Ascending aorta (tissue), 2 donors: ENCODE results near the gene POLE. TPM values are rescaled to one million over a fixed set of nuclear protein-coding genes. Genes with fewer than 3 reads are reported as not detected.

ENCODE experiments used
- DNase-seq, 2 donors: peaks; one replicate each; pipeline ENCODE4 v3.0.0-alpha.2; 2019; ENCODE audit warnings: low spot score in 2 of 2
- H3K27ac ChIP-seq, 2 donors: fragments of 200-600 bp; sonication (generic); one replicate each; pipeline ENCODE4 v1.5.1; 2016 to 2017; ENCODE audit warnings: mild to moderate bottlenecking in 1 of 2
- H3K27me3 ChIP-seq: fragments of 200-600 bp; sonication (generic); one replicate; pipeline ENCODE4 v1.5.1; 2017
- H3K36me3 ChIP-seq, 2 donors: fragments of 200-600 bp; sonication (generic); one replicate each; pipeline ENCODE4 v1.5.1; 2016
- H3K4me1 ChIP-seq, 2 donors: fragments of 200-600 bp; sonication (generic); one replicate each; pipeline ENCODE4 v1.5.1; 2016 to 2017; ENCODE audit warnings: mild to moderate bottlenecking in 1 of 2
- H3K4me3 ChIP-seq, 2 donors: fragments of 200-600 bp; sonication (generic); one replicate each; pipeline ENCODE4 v1.5.1; 2016 to 2017; ENCODE audit warnings: mild to moderate bottlenecking in 1 of 2
- H3K9me3 ChIP-seq, 2 donors: fragments of 200-600 bp; sonication (generic); one replicate each; pipeline ENCODE4 v1.5.1; 2016
- CTCF ChIP-seq, 3 experiments: fragments of 200-600 bp in 2 of 3; fragments of 450-650 bp in 1 of 3; sonication (generic) in 2 of 3; IDR thresholded peaks; one replicate each; pipeline ENCODE4 v1.5.1; 2016 to 2019; ENCODE audit warnings: antibody characterized with exemption in 3 of 3, mild to moderate bottlenecking in 1 of 3, moderate library complexity in 1 of 3
- intact Hi-C: fragments of 100-400 bp; cut with DNase I; formaldehyde crosslinking; loops from one replicate; pipeline ENCODE4 v1.15.1; 2023
- total RNA-seq: library from RNA; depleted of rRNA; stranded (reverse); fragments of >200 nt; gene quantifications from one replicate; pipeline ENCODE4 v1.1.0, GENCODE V29; 2016

The POLE gene
- total RNA-seq, 1 donor from 2014 or later, result 115 TPM

GRCh38 chr12:132610051-132610759 lies 76.9 kb downstream of the POLE start, which contains the start of gene LRCOL1:
LRCOL1 (minus strand) TSS chr12:132610582; CDS start chr12:132606251, 4,331 bp downstream.
- H3K4me1 ChIP-seq, result no peaks in the 10 kb centered on the region
- H3K9me3 ChIP-seq, result no peaks in the 10 kb centered on the region
- no peak for TF ChIP-seq CTCF (IDR thresholded peaks at IDR 0.05)
- H3K27me3 ChIP-seq, result peaks cover 1% of the 10 kb centered on the region
- intact Hi-C loops, result no loop called here
- peak within 1 kb of the TSS in 1 of 2 donors; percentile 4 for H3K4me3 ChIP-seq
- no peak within 1 kb of the TSS for H3K27ac ChIP-seq
- H3K36me3 ChIP-seq, result no peaks in the 10 kb centered on the region
- no peak for DNase-seq

GRCh38 chr12:132608231-132609171 lies 78.6 kb downstream of the POLE start:
- intact Hi-C loops, result no loop called here
- Histone ChIP-seq H3K9me3 (no peaks in the 10 kb centered on the region), H3K36me3 (no peaks in the 10 kb centered on the region), H3K4me3 (no peak overlapping the region), H3K27ac (no peak overlapping the region), H3K27me3 (no peaks in the 10 kb centered on the region), H3K4me1 (peaks cover 0 to 3% of the 10 kb centered on the region in 2 donors)
- no peak for TF ChIP-seq CTCF (IDR thresholded peaks at IDR 0.05)
- DNase-seq, result no peak

GRCh38 chr12:132606927-132607326 lies 80.2 kb downstream of the POLE start:
- Histone ChIP-seq H3K4me1 (peaks cover 0 to 3% of the 10 kb centered on the region in 2 donors), H3K4me3 (no peak overlapping the region), H3K36me3 (no peaks in the 10 kb centered on the region), H3K9me3 (no peaks in the 10 kb centered on the region), H3K27me3 (no peaks in the 10 kb centered on the region), H3K27ac (no peak overlapping the region)
- no peak for TF ChIP-seq CTCF (IDR thresholded peaks at IDR 0.05)
- DNase-seq, result no peak
- intact Hi-C loops, result no loop called here

- DNase-seq, result no peak
- TF ChIP-seq CTCF (IDR thresholded peaks at IDR 0.05), result no peak
- H3K27ac ChIP-seq, result no peak overlapping the region
- no peaks in the 10 kb centered on the region for H3K9me3 ChIP-seq
- H3K4me1 ChIP-seq, result peaks cover 0 to 3% of the 10 kb centered on the region in 2 donors
- no peaks in the 10 kb centered on the region for H3K27me3 ChIP-seq
- H3K4me3 ChIP-seq, result no peak overlapping the region
- no peaks in the 10 kb centered on the region for H3K36me3 ChIP-seq
- intact Hi-C loops, result no loop called here
These were observed 80.7 kb downstream of the POLE start for GRCh38 chr12:132606466-132606865.

GRCh38 chr12:132605892-132606291 lies 81.2 kb downstream of the POLE start:
- TF ChIP-seq CTCF (IDR thresholded peaks at IDR 0.05), result no peak
- no peak overlapping the region for H3K27ac ChIP-seq
- H3K36me3 ChIP-seq, result no peaks in the 10 kb centered on the region
- intact Hi-C loops, result no loop called here
- H3K9me3 ChIP-seq, result no peaks in the 10 kb centered on the region
- DNase-seq, result no peak
- no peaks in the 10 kb centered on the region for H3K27me3 ChIP-seq
- peaks cover 0 to 3% of the 10 kb centered on the region in 2 donors for H3K4me1 ChIP-seq
- H3K4me3 ChIP-seq, result no peak overlapping the region
